ENCODE measurements around the gene FETUB.

FETUB gene

GRCh38 chr3:186636536-186636935 lies 3.7 kb upstream of the FETUB start:
- no peak for DNase-seq (ENCODE audit: low spot score)

- no peak for DNase-seq (ENCODE audit: low spot score)
Observed at GRCh38 chr3:186637686-186638085, 2.5 kb upstream of the FETUB start.

- no peak for DNase-seq (ENCODE audit: low spot score)
Observed at GRCh38 chr3:186638259-186638658, 1.9 kb upstream of the FETUB start.

- no peak for DNase-seq (ENCODE audit: low spot score)
Observed at GRCh38 chr3:186640473-186640818, 247 bp downstream of the FETUB start.

- no peak for DNase-seq (ENCODE audit: low spot score)
Observed at GRCh38 chr3:186640929-186641328, 730 bp downstream of the FETUB start.

- no peak for DNase-seq (ENCODE audit: low spot score)
Observed at GRCh38 chr3:186642014-186642413, 1.8 kb downstream of the FETUB start.

- DNase-seq (ENCODE audit: low spot score): no peak
Observed at GRCh38 chr3:186643493-186643892, 3.3 kb downstream of the FETUB start.

- DNase-seq (ENCODE audit: low spot score): no peak
Observed at GRCh38 chr3:186644683-186645082, 4.5 kb downstream of the FETUB start.

GRCh38 chr3:186646106-186646505 lies 5.9 kb downstream of the FETUB start:
- no peak for DNase-seq (ENCODE audit: low spot score)

GRCh38 chr3:186646841-186647240 lies 6.6 kb downstream of the FETUB start:
- DNase-seq (ENCODE audit: low spot score): no peak

GRCh38 chr3:186648851-186649250 lies 8.7 kb downstream of the FETUB start:
- no peak for DNase-seq (ENCODE audit: low spot score)

- no peak for DNase-seq (ENCODE audit: low spot score)
Observed at GRCh38 chr3:186651678-186652215, 11.5 kb downstream of the FETUB start.

- DNase-seq (ENCODE audit: low spot score): no peak
Observed at GRCh38 chr3:186653080-186653707, 13.0 kb downstream of the FETUB start.

GRCh38 chr3:186653984-186654383 lies 13.8 kb downstream of the FETUB start:
- peak; percentile 51 for DNase-seq (ENCODE audit: low spot score)

GRCh38 chr3:186663361-186664118 lies 23.3 kb downstream of the FETUB start:
- DNase-seq (ENCODE audit: low spot score): no peak

- DNase-seq (ENCODE audit: low spot score): no peak
Observed at GRCh38 chr3:186664119-186664495, 23.9 kb downstream of the FETUB start.

- no peak for DNase-seq (ENCODE audit: low spot score)
Observed at GRCh38 chr3:186664506-186664905, 24.3 kb downstream of the FETUB start.

GRCh38 chr3:186665625-186666188 lies 25.5 kb downstream of the FETUB start, which contains the start of gene HRG:
TSS of gene HRG (plus strand) at chr3:186666014. CDS start at chr3:186666032, 18 bp downstream.
- DNase-seq (ENCODE audit: low spot score): no peak

GRCh38 chr3:186668426-186668825 lies 28.2 kb downstream of the FETUB start:
- DNase-seq (ENCODE audit: low spot score): no peak

- DNase-seq (ENCODE audit: low spot score): peak; percentile 57
Observed at GRCh38 chr3:186669378-186670084, 29.3 kb downstream of the FETUB start.

- DNase-seq (ENCODE audit: low spot score): no peak
Observed at GRCh38 chr3:186670155-186670554, 30.0 kb downstream of the FETUB start.

- DNase-seq (ENCODE audit: low spot score): no peak
Observed at GRCh38 chr3:186671051-186671450, 30.9 kb downstream of the FETUB start.

- DNase-seq (ENCODE audit: low spot score): no peak
Observed at GRCh38 chr3:186678604-186679003, 38.4 kb downstream of the FETUB start.
